Glutamatergic neuron (in vitro differentiated cells): ENCODE data around the gene RFPL1. TPM values are rescaled to one million over a fixed set of nuclear protein-coding genes. Genes with fewer than 3 reads are reported as not detected.

Source experiments
- DNase-seq: peaks from one replicate; pipeline ENCODE4 v3.0.0; 2022
- H3K27ac Mint-ChIP-seq: one replicate; pipeline ENCODE4 v1.8.0; 2020; ENCODE audit warnings: mild to moderate bottlenecking, mixed read lengths, inconsistent platforms; ENCODE audit not compliant: unreplicated experiment
- H3K27me3 Mint-ChIP-seq: one replicate; pipeline ENCODE4 v1.8.0; 2020; ENCODE audit warnings: mild to moderate bottlenecking, moderate library complexity, mixed read lengths, inconsistent platforms; ENCODE audit not compliant: unreplicated experiment
- H3K36me3 Mint-ChIP-seq: one replicate; pipeline ENCODE4 v1.8.0; 2020; ENCODE audit warnings: mild to moderate bottlenecking, mixed read lengths, inconsistent platforms; ENCODE audit not compliant: unreplicated experiment
- H3K4me1 Mint-ChIP-seq: one replicate; pipeline ENCODE4 v1.8.0; 2020; ENCODE audit warnings: mild to moderate bottlenecking, low read depth, mixed read lengths, inconsistent platforms; ENCODE audit not compliant: unreplicated experiment
- H3K4me3 Mint-ChIP-seq: one replicate; pipeline ENCODE4 v1.8.0; 2020; ENCODE audit warnings: mild to moderate bottlenecking, mixed read lengths, inconsistent platforms; ENCODE audit not compliant: unreplicated experiment
- H3K9me3 Mint-ChIP-seq: one replicate; pipeline ENCODE4 v1.8.0; 2020; ENCODE audit warnings: mild to moderate bottlenecking, moderate library complexity, mixed read lengths, inconsistent platforms; ENCODE audit not compliant: unreplicated experiment
- CTCF ChIP-seq: fragments of 200-600 bp; sonication (generic); IDR thresholded peaks from one replicate; pipeline ENCODE4 v1.5.0; 2021; ENCODE audit not compliant: partially characterized antibody, unreplicated experiment
- total RNA-seq: library from RNA; stranded (reverse); fragmentation: NEBNext Ultra II Directional; extraction: Animal tissue kit (Norgen Biotek cat#: 25700); gene quantifications from one replicate; pipeline ENCODE4 v1.2.1, GENCODE V29; 2021; ENCODE audit not compliant: unreplicated experiment

The RFPL1 gene
- total RNA-seq, 1 donor from 2014 or later: not detected

DNA sequence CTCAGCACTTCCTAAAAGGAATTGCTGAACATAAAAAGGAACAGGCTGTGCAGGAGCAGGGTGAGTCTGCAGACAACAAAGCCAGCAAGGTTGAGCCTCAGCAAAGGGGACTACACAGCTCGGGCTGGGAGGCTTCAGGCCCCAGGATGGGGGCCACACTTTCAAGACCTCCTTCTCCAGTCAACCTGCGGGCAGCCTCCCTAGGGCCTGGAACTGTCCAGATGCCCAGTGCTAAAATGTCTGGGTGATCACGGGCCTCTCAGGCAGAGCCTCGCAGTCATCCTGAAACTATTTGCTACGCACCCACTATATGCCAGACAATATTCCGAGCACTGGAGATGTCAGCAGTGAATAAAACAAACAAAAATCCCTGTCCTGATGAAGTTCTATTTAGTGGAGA lies 37.7 kb downstream of the RFPL1 start:
- TF ChIP-seq CTCF: no peak
- Mint-ChIP-seq H3K36me3 (no peaks in the 10 kb centered on the region), H3K9me3 (peaks cover 11% of the 10 kb centered on the region), H3K27me3 (peaks cover 16% of the 10 kb centered on the region), H3K4me3 (peak overlapping the region; percentile 73), H3K4me1 (peaks cover 41% of the 10 kb centered on the region), H3K27ac (peak overlapping the region; percentile 97)
- DNase-seq: no peak

DNA sequence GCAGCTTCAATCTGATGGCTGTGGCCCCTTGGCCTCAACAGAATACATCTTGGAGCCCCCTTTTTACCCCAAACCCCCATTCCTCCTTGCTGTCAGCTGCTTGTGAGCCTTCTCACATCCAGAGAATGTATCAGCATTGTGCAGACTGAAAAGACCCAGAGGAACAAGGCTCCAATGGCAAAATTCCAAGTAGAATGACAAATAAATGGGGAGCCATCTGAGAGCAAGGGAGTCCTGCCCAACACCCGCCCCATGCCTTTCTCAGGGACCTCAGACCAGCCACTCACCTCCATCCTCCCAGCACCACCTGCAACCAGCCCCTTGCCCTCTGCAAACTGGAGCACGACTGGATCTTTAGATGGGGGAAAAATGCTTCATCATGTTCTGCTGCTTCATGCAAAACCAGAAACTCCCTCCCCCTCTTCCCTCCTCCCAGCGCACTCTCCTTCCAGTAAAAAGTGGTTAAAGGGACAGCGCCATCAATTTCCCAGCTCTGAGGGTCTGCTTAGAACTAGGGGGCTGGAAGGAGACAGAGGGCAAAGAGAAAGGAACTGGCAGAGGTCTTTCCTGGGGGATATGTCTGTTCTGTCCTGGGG lies 39.4 kb downstream of the RFPL1 start:
- Mint-ChIP-seq H3K36me3 (no peaks in the 10 kb centered on the region), H3K27me3 (peaks cover 16% of the 10 kb centered on the region), H3K4me3 (peak overlapping the region; percentile 90), H3K9me3 (peaks cover 15% of the 10 kb centered on the region), H3K27ac (peak overlapping the region; percentile 62), H3K4me1 (peaks cover 46% of the 10 kb centered on the region)
- no peak for TF ChIP-seq CTCF
- no peak for DNase-seq

- peak overlapping the region; percentile 62 for H3K27ac Mint-ChIP-seq
- H3K4me3 Mint-ChIP-seq: peak overlapping the region; percentile 90
- no peaks in the 10 kb centered on the region for H3K36me3 Mint-ChIP-seq
- TF ChIP-seq CTCF: no peak
- H3K4me1 Mint-ChIP-seq: peaks cover 46% of the 10 kb centered on the region
- peaks cover 15% of the 10 kb centered on the region for H3K9me3 Mint-ChIP-seq
- DNase-seq: no peak
- H3K27me3 Mint-ChIP-seq: peaks cover 16% of the 10 kb centered on the region
Observed at GRCh38 chr22:29478326-29479276, 40.2 kb downstream of the RFPL1 start.

DNA sequence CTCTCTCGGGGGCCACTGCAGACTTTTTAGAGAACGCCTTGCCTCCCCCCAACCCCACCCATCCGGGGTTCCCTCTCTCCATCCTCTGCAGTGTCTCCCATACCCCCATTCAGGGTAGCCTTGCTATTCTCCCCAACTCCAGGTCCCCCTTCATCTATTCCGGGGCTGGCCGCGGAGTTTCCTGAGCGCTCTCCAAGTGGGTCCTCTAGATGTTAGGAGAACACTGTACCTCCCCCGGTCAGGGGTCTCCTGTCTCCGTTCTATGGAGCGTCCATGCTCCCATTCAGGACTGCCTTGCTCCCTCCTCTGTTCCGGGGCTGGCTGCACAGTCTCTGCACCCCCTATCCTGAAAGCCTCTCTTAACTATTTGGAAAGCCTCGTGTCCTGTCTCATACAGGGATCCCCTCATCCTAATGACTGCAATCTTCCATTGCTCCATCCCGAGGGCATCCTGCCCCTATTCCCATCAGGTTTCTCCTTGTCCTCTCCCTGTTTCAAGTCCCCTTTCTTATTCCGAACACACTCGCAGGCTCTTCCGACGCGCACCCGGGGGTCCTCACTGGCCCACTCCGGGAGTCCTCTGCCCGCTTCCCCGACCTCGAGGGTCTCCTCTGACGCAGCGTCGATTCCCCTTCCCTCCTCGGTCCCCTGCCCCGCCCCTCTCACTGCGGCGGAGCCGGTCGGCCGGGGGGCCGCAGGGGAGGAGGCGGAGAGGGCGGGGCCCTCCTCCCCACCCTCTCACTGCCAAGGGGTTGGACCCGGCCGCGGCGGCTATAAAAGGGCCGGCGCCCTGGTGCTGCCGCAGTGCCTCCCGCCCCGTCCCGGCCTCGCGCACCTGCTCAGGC lies 41.3 kb downstream of the RFPL1 start, which contains the start of gene NEFH:
TSS of gene NEFH (plus strand) at position 802 of the 845 bp plus-strand sequence. CDS start 45 bp downstream, outside the sequence.
- H3K4me1 Mint-ChIP-seq: peaks cover 42% of the 10 kb centered on the region
- DNase-seq: peak; percentile 67
- H3K36me3 Mint-ChIP-seq: no peaks in the 10 kb centered on the region
- H3K27me3 Mint-ChIP-seq: peaks cover 16% of the 10 kb centered on the region
- H3K9me3 Mint-ChIP-seq: peaks cover 15% of the 10 kb centered on the region
- TF ChIP-seq CTCF: no peak
- peak within 1 kb of the TSS; percentile 90 for H3K4me3 Mint-ChIP-seq
- H3K27ac Mint-ChIP-seq: peak within 1 kb of the TSS; percentile 67
